MM.1S (cell line): Measurements from ENCODE around the gene PREX1.

Experiments used
- DNase-seq: peaks from one replicate; pipeline ENCODE4 v3.0.0-alpha.2; 2015
- H2AFZ ChIP-seq: fragments of 300-600 bp; sonication (generic); 2 replicates; pipeline ENCODE4 v1.6.0; 2016; ENCODE audit warnings: antibody characterized with exemption, low read length
- H3F3A ChIP-seq: fragments of 300-600 bp; sonication (generic); 2 replicates; pipeline ENCODE4 v1.6.1; 2016; ENCODE audit warnings: mild to moderate bottlenecking, antibody characterized with exemption, low read length, moderate library complexity, mixed read lengths; ENCODE audit not compliant: insufficient read depth
- H3K27ac ChIP-seq: fragments of 300-600 bp; sonication (generic); 2 replicates; pipeline ENCODE4 v1.5.1; 2016; ENCODE audit warnings: mild to moderate bottlenecking, low read length
- H3K27me3 ChIP-seq: fragments of 300-600 bp; sonication (generic); replicated peaks from 2 replicates; pipeline ENCODE4 v1.6.0; 2016; ENCODE audit warnings: low read length; ENCODE audit not compliant: insufficient read depth
- H3K36me3 ChIP-seq: fragments of 300-600 bp; sonication (generic); replicated peaks from 2 replicates; pipeline ENCODE4 v1.6.1; 2016; ENCODE audit warnings: mild to moderate bottlenecking, low read length, mixed read lengths; ENCODE audit not compliant: insufficient read depth
- H3K4me1 ChIP-seq: fragments of 300-600 bp; sonication (generic); 2 replicates; pipeline ENCODE4 v1.6.1; 2016; ENCODE audit warnings: low read length, mixed read lengths
- H3K4me2 ChIP-seq: fragments of 300-600 bp; sonication (generic); 2 replicates; pipeline ENCODE4 v1.6.0; 2016; ENCODE audit warnings: low read depth, low read length
- H3K4me3 ChIP-seq: fragments of 300-600 bp; sonication (generic); 2 replicates; pipeline ENCODE4 v1.5.1; 2016; ENCODE audit warnings: low read length, mixed read lengths
- H3K79me2 ChIP-seq: fragments of 300-600 bp; sonication (generic); 2 replicates; pipeline ENCODE4 v1.6.1; 2016; ENCODE audit warnings: mixed run types, low read length, mixed read lengths
- H3K9ac ChIP-seq: fragments of 300-600 bp; sonication (generic); 2 replicates; pipeline ENCODE4 v1.6.1; 2016; ENCODE audit warnings: low read length, mixed read lengths
- H3K9me2 ChIP-seq: fragments of 300-600 bp; sonication (generic); replicated peaks from 2 replicates; pipeline ENCODE4 v1.6.1; 2016; ENCODE audit warnings: mild to moderate bottlenecking, low read length, mixed read lengths; ENCODE audit not compliant: insufficient read depth
- H3K9me3 ChIP-seq: fragments of 300-600 bp; sonication (generic); replicated peaks from 2 replicates; pipeline ENCODE4 v1.6.1; 2016; ENCODE audit warnings: mild to moderate bottlenecking, low read length, mixed read lengths; ENCODE audit not compliant: insufficient read depth
- H4K20me1 ChIP-seq: fragments of 300-600 bp; sonication (generic); 2 replicates; pipeline ENCODE4 v1.6.1; 2016; ENCODE audit warnings: mild to moderate bottlenecking, low read length, moderate library complexity, mixed read lengths; ENCODE audit not compliant: insufficient read depth
- CTCF ChIP-seq: fragments of 300-600 bp; sonication (generic); IDR thresholded peaks from 2 replicates; pipeline ENCODE4 v1.5.1; 2016; ENCODE audit warnings: antibody characterized with exemption, low read length, mixed read lengths
- EZH2 ChIP-seq: fragments of 300-600 bp; sonication (generic); optimal IDR thresholded peaks from 2 replicates; pipeline ENCODE3; 2017; ENCODE audit warnings: low read depth, mild to moderate bottlenecking, antibody characterized with exemption, low read length, mixed read lengths
- EZH2phosphoT487 ChIP-seq: fragments of 300-600 bp; sonication (generic); IDR thresholded peaks from 2 replicates; pipeline ENCODE4 v1.6.1; 2018; ENCODE audit warnings: antibody characterized with exemption, low read length

The PREX1 gene

GRCh38 chr20:48667481-48667880, 160.3 kb downstream of the PREX1 start:
- H3F3A ChIP-seq, result no peaks in the 10 kb centered on the region
- TF ChIP-seq CTCF (no peak), EZH2 (no peak), EZH2phosphoT487 (no peak)
- no peak for DNase-seq
- no peak overlapping the region for H3K9ac ChIP-seq
- H3K27me3 ChIP-seq, result no peaks in the 10 kb centered on the region
- H3K36me3 ChIP-seq, result no peaks in the 10 kb centered on the region
- no peaks in the 10 kb centered on the region for H3K9me3 ChIP-seq
- H4K20me1 ChIP-seq, result no peaks in the 10 kb centered on the region
- H3K4me2 ChIP-seq, result no peak overlapping the region
- no peaks in the 10 kb centered on the region for H3K79me2 ChIP-seq
- no peaks in the 10 kb centered on the region for H3K9me2 ChIP-seq
- H3K4me1 ChIP-seq, result no peaks in the 10 kb centered on the region
- no peak overlapping the region for H3K27ac ChIP-seq
- no peak overlapping the region for H3K4me3 ChIP-seq
- H2AFZ ChIP-seq, result no peak overlapping the region

- no peak overlapping the region for H3K4me3 ChIP-seq
- H3K9me2 ChIP-seq, result no peaks in the 10 kb centered on the region
- H2AFZ ChIP-seq, result no peak overlapping the region
- H3K4me2 ChIP-seq, result no peak overlapping the region
- no peaks in the 10 kb centered on the region for H3K9me3 ChIP-seq
- H3F3A ChIP-seq, result no peaks in the 10 kb centered on the region
- no peaks in the 10 kb centered on the region for H3K36me3 ChIP-seq
- H3K79me2 ChIP-seq, result no peaks in the 10 kb centered on the region
- no peak overlapping the region for H3K27ac ChIP-seq
- DNase-seq, result no peak
- TF ChIP-seq CTCF (no peak), EZH2phosphoT487 (no peak), EZH2 (no peak)
- H3K27me3 ChIP-seq, result no peaks in the 10 kb centered on the region
- no peaks in the 10 kb centered on the region for H4K20me1 ChIP-seq
- H3K9ac ChIP-seq, result no peak overlapping the region
- H3K4me1 ChIP-seq, result no peaks in the 10 kb centered on the region
Measured at GRCh38 chr20:48665785-48666184, 162.0 kb downstream of the PREX1 start.

GRCh38 chr20:48662711-48663110, 165.1 kb downstream of the PREX1 start:
- Histone ChIP-seq H3K27ac (no peak overlapping the region), H3K27me3 (no peaks in the 10 kb centered on the region), H3K36me3 (no peaks in the 10 kb centered on the region), H3K4me2 (no peak overlapping the region), H3K4me3 (no peak overlapping the region), H3K9me3 (no peaks in the 10 kb centered on the region), H3K79me2 (no peaks in the 10 kb centered on the region), H3K4me1 (no peaks in the 10 kb centered on the region), H3F3A (no peaks in the 10 kb centered on the region), H2AFZ (no peak overlapping the region), H3K9me2 (no peaks in the 10 kb centered on the region), H3K9ac (no peak overlapping the region), H4K20me1 (no peaks in the 10 kb centered on the region)
- TF ChIP-seq EZH2phosphoT487, result no peak
- no peak for TF ChIP-seq CTCF
- TF ChIP-seq EZH2, result no peak
- no peak for DNase-seq
